IgD-negative memory B cell (primary cell): Measurements from ENCODE around the gene CCDC85C. TPM values are rescaled to one million over a fixed set of nuclear protein-coding genes. Genes with fewer than 3 reads are reported as not detected.

Experiments used
- H3K27ac Mint-ChIP-seq, 3 donors: one replicate each; pipeline ENCODE4 v1.8.0; 2020 to 2022; ENCODE audit warnings: mild to moderate bottlenecking in 3 of 3, mixed read lengths in 3 of 3, moderate library complexity in 1 of 3
- H3K27me3 Mint-ChIP-seq: one replicate; pipeline ENCODE4 v1.8.0; 2021; ENCODE audit warnings: mixed read lengths
- H3K36me3 Mint-ChIP-seq: one replicate; pipeline ENCODE4 v1.8.0; 2020; ENCODE audit warnings: mild to moderate bottlenecking, mixed read lengths
- H3K4me1 Mint-ChIP-seq, 3 donors: one replicate each; pipeline ENCODE4 v1.8.0; 2020 to 2022; ENCODE audit warnings: mixed read lengths in 3 of 3, mild to moderate bottlenecking in 1 of 3
- H3K4me3 Mint-ChIP-seq, 4 donors: one replicate each; pipeline ENCODE4 v1.8.0; 2020 to 2022; ENCODE audit warnings: mild to moderate bottlenecking in 4 of 4, mixed read lengths in 4 of 4, moderate library complexity in 3 of 4
- H3K9me3 Mint-ChIP-seq, 3 donors: one replicate each; pipeline ENCODE4 v1.8.0; 2020 to 2021; ENCODE audit warnings: mixed read lengths in 3 of 3, mild to moderate bottlenecking in 1 of 3
- polyA plus RNA-seq: library from polyadenylated mRNA; unstranded; fragments of 300-500 nt; fragmentation: Illumina TruSeq; gene quantifications from one replicate; pipeline ENCODE4 v1.2.3, GENCODE V29; 2021

CCDC85C gene
- polyA plus RNA-seq, 1 donor from 2014 or later: 0.20 TPM

- H3K4me1 Mint-ChIP-seq: peaks cover 0 to 2% (median 0%) of the 10 kb centered on the region in 3 donors
- no peaks in the 10 kb centered on the region for H3K9me3 Mint-ChIP-seq
- peaks cover 7% of the 10 kb centered on the region for H3K27me3 Mint-ChIP-seq
- peak overlapping the region in 1 of 3 donors; percentile 84 for H3K27ac Mint-ChIP-seq
- H3K4me3 Mint-ChIP-seq: no peak overlapping the region
- peaks cover 2% of the 10 kb centered on the region for H3K36me3 Mint-ChIP-seq
These were observed 32.5 kb upstream of the CCDC85C start for GRCh38 chr14:99636487-99636886.

DNA sequence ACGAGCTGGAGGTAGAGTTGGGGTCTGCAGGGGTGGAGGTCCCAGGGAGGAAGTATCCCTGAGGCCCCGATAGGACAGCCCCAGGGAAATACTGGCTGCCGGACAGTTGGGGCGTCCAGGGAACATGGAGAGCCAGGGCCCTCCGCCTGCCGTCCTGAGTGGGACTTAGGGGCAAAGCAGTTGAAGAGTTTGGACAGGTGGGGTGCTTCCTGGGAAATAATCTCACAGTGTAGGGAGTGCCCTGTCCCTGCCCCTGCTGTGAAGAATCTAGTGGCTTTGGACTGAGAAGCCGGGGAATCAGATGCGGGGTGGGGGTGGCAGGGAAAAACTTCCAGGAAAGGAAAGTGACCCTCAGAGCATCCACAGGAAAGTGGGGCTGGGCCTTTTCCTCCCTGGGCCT lies 31.1 kb upstream of the CCDC85C start:
- H3K36me3 Mint-ChIP-seq: peaks cover 2% of the 10 kb centered on the region
- no peak overlapping the region for H3K27ac Mint-ChIP-seq
- no peak overlapping the region for H3K4me3 Mint-ChIP-seq
- H3K4me1 Mint-ChIP-seq: peaks cover 0 to 2% (median 0%) of the 10 kb centered on the region in 3 donors
- no peaks in the 10 kb centered on the region for H3K9me3 Mint-ChIP-seq
- H3K27me3 Mint-ChIP-seq: peaks cover 9% of the 10 kb centered on the region

- Mint-ChIP-seq H3K4me1 (peaks cover 0 to 2% (median 0%) of the 10 kb centered on the region in 3 donors), H3K9me3 (no peaks in the 10 kb centered on the region), H3K27ac (no peak overlapping the region), H3K36me3 (peaks cover 2% of the 10 kb centered on the region), H3K4me3 (no peak overlapping the region), H3K27me3 (peaks cover 9% of the 10 kb centered on the region)
These were observed 30.4 kb upstream of the CCDC85C start for GRCh38 chr14:99634443-99634842.

DNA sequence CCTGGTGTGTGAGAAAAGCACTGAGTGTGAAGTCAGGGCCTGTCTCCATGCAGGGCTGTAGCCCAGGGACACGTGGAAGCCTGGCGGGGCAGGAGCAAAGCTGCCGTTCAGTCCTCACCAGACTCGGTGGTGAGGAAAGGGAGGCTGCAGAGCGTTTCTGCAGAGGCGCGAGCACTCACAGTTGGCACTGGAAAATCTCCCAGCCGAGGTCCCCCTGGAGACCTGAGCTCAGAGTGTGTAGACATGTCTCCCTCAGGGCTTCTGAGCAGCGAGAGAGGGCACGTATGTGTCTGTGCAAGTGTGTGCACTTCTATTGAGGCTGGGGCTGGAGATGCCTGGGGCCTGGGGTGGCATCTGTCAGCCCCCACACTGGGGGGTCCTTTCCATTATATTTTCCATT lies 29.9 kb upstream of the CCDC85C start:
- peaks cover 9% of the 10 kb centered on the region for H3K27me3 Mint-ChIP-seq

GRCh38 chr14:99633141-99633540 lies 29.1 kb upstream of the CCDC85C start:
- Mint-ChIP-seq H3K4me1 (peaks cover 0 to 2% (median 2%) of the 10 kb centered on the region in 3 donors), H3K36me3 (peaks cover 2% of the 10 kb centered on the region), H3K4me3 (no peak overlapping the region), H3K27me3 (peaks cover 9% of the 10 kb centered on the region), H3K27ac (no peak overlapping the region), H3K9me3 (no peaks in the 10 kb centered on the region)

More for the DNA sequence above, 29.9 kb upstream of the CCDC85C start:
- peaks cover 2% of the 10 kb centered on the region for H3K36me3 Mint-ChIP-seq
- no peak overlapping the region for H3K27ac Mint-ChIP-seq
- H3K4me3 Mint-ChIP-seq: no peak overlapping the region
- H3K9me3 Mint-ChIP-seq: no peaks in the 10 kb centered on the region
- H3K4me1 Mint-ChIP-seq: peaks cover 0 to 2% (median 2%) of the 10 kb centered on the region in 3 donors

DNA sequence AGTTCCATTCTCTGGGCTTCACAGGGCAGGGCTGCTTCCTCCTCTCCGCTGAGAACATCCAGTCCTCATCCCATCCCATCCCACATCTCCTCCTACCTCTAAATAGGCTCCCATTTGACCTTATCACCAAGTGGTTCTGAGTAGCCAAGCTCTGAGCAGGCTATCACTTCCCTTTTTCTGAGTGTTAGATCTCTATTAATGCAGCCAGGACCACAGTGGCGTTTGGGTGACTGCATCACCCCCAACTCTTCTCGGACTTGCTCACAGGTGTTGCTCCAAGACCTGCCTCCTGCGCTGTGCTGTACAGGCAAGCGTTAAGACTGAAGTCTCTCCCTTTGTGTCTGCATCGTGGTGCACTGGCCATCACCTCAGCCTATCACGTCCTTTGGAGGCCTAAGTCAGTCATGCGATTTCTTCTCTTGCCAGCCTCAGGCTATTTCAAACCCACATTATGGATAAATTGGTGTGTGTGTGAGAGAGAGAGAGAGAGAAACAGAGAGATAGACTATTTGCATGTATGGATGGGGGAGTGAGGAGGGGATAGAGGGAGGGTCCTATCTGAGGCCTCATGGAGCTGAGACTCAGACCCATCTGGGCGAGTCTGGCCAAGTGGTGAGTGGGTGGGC lies 28.5 kb upstream of the CCDC85C start:
- Mint-ChIP-seq H3K4me1 (peaks cover 0 to 2% (median under 1%) of the 10 kb centered on the region in 3 donors), H3K36me3 (peaks cover 2% of the 10 kb centered on the region), H3K4me3 (no peak overlapping the region), H3K9me3 (no peaks in the 10 kb centered on the region), H3K27ac (peak overlapping the region in 1 of 3 donors; percentile 53), H3K27me3 (peaks cover 9% of the 10 kb centered on the region)

GRCh38 chr14:99630202-99630601 lies 26.2 kb upstream of the CCDC85C start:
- peaks cover 13% of the 10 kb centered on the region for H3K27me3 Mint-ChIP-seq
- H3K36me3 Mint-ChIP-seq: no peaks in the 10 kb centered on the region
- H3K9me3 Mint-ChIP-seq: no peaks in the 10 kb centered on the region
- no peak overlapping the region for H3K4me3 Mint-ChIP-seq
- H3K4me1 Mint-ChIP-seq: peaks cover 0 to 4% (median 2%) of the 10 kb centered on the region in 3 donors
- no peak overlapping the region for H3K27ac Mint-ChIP-seq

DNA sequence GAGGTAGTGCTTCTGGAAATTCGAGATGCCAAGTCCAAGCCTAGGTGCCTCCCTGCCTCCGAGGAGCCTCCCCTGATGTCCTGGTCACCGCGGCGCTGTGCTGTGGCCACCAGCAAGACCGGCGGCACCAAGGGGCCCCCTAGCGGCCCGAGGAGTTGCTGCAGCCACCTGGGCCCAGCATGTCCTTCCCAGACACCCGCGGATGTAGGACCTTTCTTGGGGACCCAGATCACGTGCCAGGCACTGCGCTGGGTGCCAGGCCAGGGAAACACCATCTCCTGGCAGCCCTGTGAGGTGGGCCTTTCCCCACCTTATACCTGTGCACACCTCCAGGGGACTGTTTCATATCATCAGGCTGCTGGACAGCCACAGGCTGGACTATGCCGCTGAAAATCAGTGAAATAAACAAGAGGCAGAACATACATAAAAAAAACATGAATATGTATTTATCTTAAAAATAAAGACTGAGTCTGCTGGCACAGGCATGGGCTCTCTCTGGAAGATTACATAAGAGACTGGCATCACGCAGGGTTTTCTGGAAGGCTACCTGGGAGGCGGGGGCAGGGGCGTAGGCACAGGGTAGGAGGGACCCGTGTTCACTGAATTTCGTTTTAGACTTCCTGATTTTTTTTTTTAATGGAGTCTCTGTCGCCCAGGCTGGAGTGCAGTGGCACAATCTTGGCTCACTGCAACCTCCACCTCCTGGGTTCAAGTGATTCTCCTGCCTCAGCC lies 25.0 kb upstream of the CCDC85C start:
- Mint-ChIP-seq H3K27me3 (peaks cover 11% of the 10 kb centered on the region), H3K27ac (no peak overlapping the region), H3K4me1 (peaks cover 0 to 5% (median 5%) of the 10 kb centered on the region in 3 donors), H3K4me3 (no peak overlapping the region), H3K36me3 (no peaks in the 10 kb centered on the region), H3K9me3 (no peaks in the 10 kb centered on the region)

DNA sequence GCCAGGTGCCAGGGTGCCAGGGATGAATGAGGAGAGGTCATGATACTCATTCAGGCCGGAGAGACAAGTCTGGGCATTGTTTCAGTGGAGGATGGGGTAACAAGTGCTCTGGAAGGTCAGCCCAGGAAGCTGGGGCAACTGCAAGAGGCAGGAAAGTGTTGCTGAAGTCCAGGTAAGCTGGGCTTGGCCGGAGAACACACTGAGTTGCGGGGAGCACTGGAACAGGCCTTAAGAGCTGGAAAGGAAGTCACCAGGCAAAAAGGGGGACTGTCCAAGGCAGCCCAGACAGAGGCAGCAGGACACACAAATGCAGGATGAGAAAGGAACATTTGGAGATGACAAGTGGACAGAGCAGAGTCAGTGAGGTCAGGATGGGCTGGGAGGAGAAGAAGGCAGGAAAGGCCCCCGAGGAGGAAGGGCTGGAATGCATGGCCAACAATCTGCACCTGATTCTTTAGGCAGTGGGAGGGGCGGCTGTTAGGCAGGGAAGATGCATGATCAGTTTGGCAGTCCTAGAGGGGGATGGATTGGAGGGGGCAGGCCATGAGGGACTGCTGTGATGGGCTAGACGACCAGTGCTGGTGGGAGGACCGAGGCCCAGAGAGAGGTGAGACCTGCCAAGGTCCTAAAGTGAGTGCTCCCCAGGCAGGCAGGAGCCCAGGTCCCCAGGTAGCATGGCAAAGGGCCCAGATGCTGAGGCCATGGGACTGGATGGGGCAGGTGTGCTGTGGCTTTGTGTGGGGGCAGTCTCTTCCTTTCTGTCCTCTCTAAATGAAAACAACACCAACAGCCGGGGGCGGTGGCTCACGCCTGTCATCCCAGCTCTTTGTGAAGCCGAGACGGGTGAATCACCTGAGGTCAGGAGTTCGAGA lies 23.7 kb upstream of the CCDC85C start:
- no peak overlapping the region for H3K4me3 Mint-ChIP-seq
- no peaks in the 10 kb centered on the region for H3K36me3 Mint-ChIP-seq
- no peak overlapping the region for H3K27ac Mint-ChIP-seq
- H3K4me1 Mint-ChIP-seq: peaks cover 0 to 5% (median 5%) of the 10 kb centered on the region in 3 donors
- peaks cover 11% of the 10 kb centered on the region for H3K27me3 Mint-ChIP-seq
- H3K9me3 Mint-ChIP-seq: no peaks in the 10 kb centered on the region

DNA sequence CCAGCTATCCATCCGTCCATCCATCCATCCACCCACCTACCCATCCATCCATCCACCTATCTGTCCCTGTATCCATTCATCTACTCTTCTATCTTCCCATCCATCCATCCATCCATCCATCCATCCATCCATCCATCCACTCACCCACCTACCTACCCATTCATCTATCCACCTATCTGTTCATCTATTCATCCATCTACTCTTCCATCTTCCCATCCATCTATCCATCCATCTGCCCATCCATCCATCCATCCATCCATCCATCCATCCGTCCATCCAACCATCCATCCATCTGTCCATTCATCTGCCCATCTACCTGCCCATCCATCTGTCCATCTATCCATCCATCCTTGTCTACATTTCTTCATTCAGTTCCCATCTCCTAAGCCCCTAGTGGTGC lies 23.1 kb upstream of the CCDC85C start:
- Mint-ChIP-seq H3K36me3 (no peaks in the 10 kb centered on the region), H3K27ac (no peak overlapping the region), H3K9me3 (no peaks in the 10 kb centered on the region), H3K27me3 (peaks cover 11% of the 10 kb centered on the region), H3K4me1 (peaks cover 0 to 5% (median 5%) of the 10 kb centered on the region in 3 donors), H3K4me3 (no peak overlapping the region)

DNA sequence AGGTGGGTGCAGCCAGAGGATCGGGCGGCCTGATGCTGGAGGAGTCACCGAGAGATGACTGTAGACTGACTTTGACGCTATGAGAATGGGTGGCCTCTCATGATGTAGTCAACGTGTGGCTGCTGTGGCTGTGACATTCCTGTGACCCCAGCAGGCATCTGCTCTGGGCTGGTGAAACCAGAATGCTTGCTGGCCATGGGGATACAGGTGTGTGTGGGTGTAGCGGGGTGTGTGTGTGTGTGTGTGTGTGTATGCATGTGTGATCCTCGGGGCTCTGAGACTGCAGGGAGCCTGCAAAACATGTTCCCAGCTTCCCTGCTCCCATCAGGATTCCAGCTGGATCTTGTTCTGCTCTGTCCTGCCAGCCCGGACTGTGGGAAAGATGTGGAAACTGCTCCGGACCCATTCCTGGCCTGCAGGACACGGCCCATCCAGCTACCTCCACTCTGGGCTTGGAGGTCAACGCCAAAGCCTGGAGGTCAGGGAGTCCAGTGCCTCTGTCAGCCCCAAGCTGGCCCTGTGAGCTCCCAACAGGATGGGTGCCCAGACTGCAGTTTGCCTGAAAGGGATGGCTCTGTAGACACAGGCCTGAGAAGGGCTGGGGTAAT lies 22.1 kb upstream of the CCDC85C start:
- Mint-ChIP-seq H3K4me3 (no peak overlapping the region), H3K36me3 (no peaks in the 10 kb centered on the region), H3K4me1 (peaks cover 0 to 5% (median 5%) of the 10 kb centered on the region in 3 donors), H3K27me3 (peaks cover 11% of the 10 kb centered on the region), H3K9me3 (no peaks in the 10 kb centered on the region), H3K27ac (no peak overlapping the region)

DNA sequence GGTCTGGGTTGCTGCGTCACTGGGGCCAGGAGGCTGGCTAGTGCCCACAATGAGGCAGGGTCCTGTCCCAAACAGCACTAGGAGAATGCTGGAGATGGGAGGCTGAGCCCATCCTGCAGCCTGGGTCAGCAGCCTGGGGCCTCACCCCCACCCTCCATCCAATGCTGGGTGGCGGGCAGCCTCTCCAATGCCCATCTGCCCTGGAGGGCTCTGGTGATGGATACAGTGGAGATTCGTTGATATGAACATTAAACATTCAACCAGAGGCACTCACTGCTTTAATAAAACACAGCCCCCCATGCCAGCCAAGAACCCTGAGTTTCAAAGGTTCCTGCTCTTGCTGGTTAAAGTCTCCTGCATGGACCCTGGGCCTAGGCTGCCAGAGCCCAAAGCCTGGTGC lies 21.5 kb upstream of the CCDC85C start:
- H3K27ac Mint-ChIP-seq: no peak overlapping the region
- H3K36me3 Mint-ChIP-seq: no peaks in the 10 kb centered on the region
- H3K4me1 Mint-ChIP-seq: peaks cover 0 to 5% (median 5%) of the 10 kb centered on the region in 3 donors
- H3K4me3 Mint-ChIP-seq: no peak overlapping the region
- peaks cover 10% of the 10 kb centered on the region for H3K27me3 Mint-ChIP-seq
- H3K9me3 Mint-ChIP-seq: no peaks in the 10 kb centered on the region

DNA sequence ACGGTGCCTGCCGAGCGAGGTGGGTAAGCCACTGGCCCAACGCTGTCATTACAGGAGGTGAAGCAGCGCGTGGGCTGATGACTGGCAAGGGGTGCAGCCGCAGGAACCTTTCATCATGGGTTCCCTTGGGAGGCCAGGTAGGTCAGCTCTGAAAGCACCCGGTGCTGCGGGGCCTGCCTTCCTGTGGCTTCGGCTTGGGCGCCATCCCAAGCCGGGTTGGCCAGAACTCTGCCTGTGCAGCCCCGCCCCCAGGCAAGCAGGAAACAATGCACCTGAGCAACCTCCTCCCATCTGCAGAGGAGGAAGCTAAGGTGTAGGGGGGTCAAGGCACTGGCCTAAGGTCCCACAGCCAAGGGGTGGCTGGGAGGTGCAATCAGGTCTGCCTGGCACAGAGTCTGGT lies 21.0 kb upstream of the CCDC85C start:
- H3K4me1 Mint-ChIP-seq: peaks cover 0 to 5% (median 5%) of the 10 kb centered on the region in 3 donors
- no peaks in the 10 kb centered on the region for H3K36me3 Mint-ChIP-seq
- no peaks in the 10 kb centered on the region for H3K9me3 Mint-ChIP-seq
- peak overlapping the region in 1 of 3 donors; percentile 80 for H3K27ac Mint-ChIP-seq
- H3K27me3 Mint-ChIP-seq: peaks cover 10% of the 10 kb centered on the region
- H3K4me3 Mint-ChIP-seq: no peak overlapping the region

- no peak overlapping the region for H3K27ac Mint-ChIP-seq
- H3K36me3 Mint-ChIP-seq: no peaks in the 10 kb centered on the region
- H3K4me1 Mint-ChIP-seq: peaks cover 0 to 5% (median 5%) of the 10 kb centered on the region in 3 donors
- no peaks in the 10 kb centered on the region for H3K9me3 Mint-ChIP-seq
- no peak overlapping the region for H3K4me3 Mint-ChIP-seq
- peaks cover 12% of the 10 kb centered on the region for H3K27me3 Mint-ChIP-seq
These were observed 20.0 kb upstream of the CCDC85C start for GRCh38 chr14:99624024-99624423.

GRCh38 chr14:99621948-99622347 lies 17.9 kb upstream of the CCDC85C start:
- Mint-ChIP-seq H3K9me3 (no peaks in the 10 kb centered on the region), H3K27me3 (peaks cover 12% of the 10 kb centered on the region), H3K4me3 (no peak overlapping the region), H3K4me1 (peaks cover 0 to 4% (median 3%) of the 10 kb centered on the region in 3 donors), H3K27ac (no peak overlapping the region), H3K36me3 (no peaks in the 10 kb centered on the region)
